ENCODE data around the gene LURAP1L. TPM values are rescaled to one million over a fixed set of nuclear protein-coding genes. Genes with fewer than 3 reads are reported as not detected.

Gene LURAP1L
- total RNA-seq, 1 experiment from 2014 or later = 59.2 TPM

GRCh38 chr9:12753931-12754330 is 20.9 kb upstream of the LURAP1L start:
- no peaks in the 10 kb centered on the region for H3K36me3 Mint-ChIP-seq (ENCODE audit: insufficient read depth, unreplicated experiment)
- CTCF ChIA-PET = interaction anchor here (1.3 to 2.3 kb wide), 2 partner anchors 21 to 31 kb away, joined by 3 to 9 read pairs; partner anchors contain the start of gene LURAP1L
- H3K4me1 Mint-ChIP-seq (ENCODE audit: insufficient read depth, unreplicated experiment) = no peaks in the 10 kb centered on the region
- H3K9me3 Mint-ChIP-seq (ENCODE audit: unreplicated experiment) = no peaks in the 10 kb centered on the region
- intact Hi-C loops (cut with micrococcal nuclease) = no loop called here
- TF ChIP-seq CTCF (IDR thresholded peaks at IDR 0.05; ENCODE audit: unreplicated experiment) = no peak
- no peaks in the 10 kb centered on the region for H3K27me3 Mint-ChIP-seq (ENCODE audit: insufficient read depth, unreplicated experiment)
- H3K4me3 Mint-ChIP-seq (ENCODE audit: unreplicated experiment) = no peak overlapping the region
- no peak overlapping the region for H3K27ac Mint-ChIP-seq (ENCODE audit: low read depth, unreplicated experiment)
- POLR2A ChIA-PET = interaction anchor here (0.5 to 2.8 kb wide), 2 partner anchors 22 to 106 kb away, joined by 3 to 14 read pairs; partner anchors contain the start of gene LURAP1L
- no TSS peak for BruUV-seq (replicated peaks)
- DNase-seq (ENCODE audit: unreplicated experiment) = no peak

- BruUV-seq (replicated peaks) = no TSS peak
- intact Hi-C loops (cut with micrococcal nuclease) = no loop called here
- H3K27ac Mint-ChIP-seq (ENCODE audit: low read depth, unreplicated experiment) = peak overlapping the region; percentile 78
- H3K4me1 Mint-ChIP-seq (ENCODE audit: insufficient read depth, unreplicated experiment) = peaks cover 9% of the 10 kb centered on the region
- ChIA-PET CTCF (no interaction called here), POLR2A (interaction anchor here (0.6 to 1.4 kb wide), 4 partner anchors 11 to 1259 kb away, joined by 3 to 7 read pairs (median 4); no protein-coding TSS in a partner anchor)
- peaks cover 12% of the 10 kb centered on the region for H3K36me3 Mint-ChIP-seq (ENCODE audit: insufficient read depth, unreplicated experiment)
- DNase-seq (ENCODE audit: unreplicated experiment) = peak; percentile 44
- no peak overlapping the region for H3K4me3 Mint-ChIP-seq (ENCODE audit: unreplicated experiment)
- TF ChIP-seq CTCF (IDR thresholded peaks at IDR 0.05; ENCODE audit: unreplicated experiment) = no peak
- no peaks in the 10 kb centered on the region for H3K9me3 Mint-ChIP-seq (ENCODE audit: unreplicated experiment)
- no peaks in the 10 kb centered on the region for H3K27me3 Mint-ChIP-seq (ENCODE audit: insufficient read depth, unreplicated experiment)
These were observed 15.1 kb upstream of the LURAP1L start for GRCh38 chr9:12759761-12760160.

GRCh38 chr9:12760758-12761157 is 14.1 kb upstream of the LURAP1L start:
- intact Hi-C loops (cut with micrococcal nuclease) = no loop called here
- ChIA-PET CTCF (no interaction called here), POLR2A (interaction anchor here (1.4 kb wide), 1 partner anchor 12 kb away, joined by 7 read pairs; no protein-coding TSS in a partner anchor)
- Mint-ChIP-seq H3K27me3 (ENCODE audit: insufficient read depth, unreplicated experiment) (no peaks in the 10 kb centered on the region), H3K9me3 (ENCODE audit: unreplicated experiment) (no peaks in the 10 kb centered on the region), H3K4me3 (ENCODE audit: unreplicated experiment) (no peak overlapping the region), H3K27ac (ENCODE audit: low read depth, unreplicated experiment) (no peak overlapping the region), H3K4me1 (ENCODE audit: insufficient read depth, unreplicated experiment) (peaks cover 15% of the 10 kb centered on the region), H3K36me3 (ENCODE audit: insufficient read depth, unreplicated experiment) (peaks cover 12% of the 10 kb centered on the region)
- TF ChIP-seq CTCF (IDR thresholded peaks at IDR 0.05; ENCODE audit: unreplicated experiment) = no peak
- DNase-seq (ENCODE audit: unreplicated experiment) = no peak
- no TSS peak for BruUV-seq (replicated peaks)

GRCh38 chr9:12764150-12764549 is 10.7 kb upstream of the LURAP1L start:
- ChIA-PET CTCF (no interaction called here), POLR2A (interaction anchor here (1.2 to 2.4 kb wide), 2 partner anchors 9 to 12 kb away, joined by 3 to 11 read pairs; partner anchors contain the start of gene LURAP1L)
- BruUV-seq (replicated peaks) = no TSS peak
- intact Hi-C loops (cut with micrococcal nuclease) = no loop called here
- no peaks in the 10 kb centered on the region for H3K9me3 Mint-ChIP-seq (ENCODE audit: unreplicated experiment)
- H3K27me3 Mint-ChIP-seq (ENCODE audit: insufficient read depth, unreplicated experiment) = no peaks in the 10 kb centered on the region
- H3K27ac Mint-ChIP-seq (ENCODE audit: low read depth, unreplicated experiment) = no peak overlapping the region
- H3K4me1 Mint-ChIP-seq (ENCODE audit: insufficient read depth, unreplicated experiment) = peaks cover 15% of the 10 kb centered on the region
- H3K36me3 Mint-ChIP-seq (ENCODE audit: insufficient read depth, unreplicated experiment) = peaks cover 12% of the 10 kb centered on the region
- no peak overlapping the region for H3K4me3 Mint-ChIP-seq (ENCODE audit: unreplicated experiment)
- no peak for DNase-seq (ENCODE audit: unreplicated experiment)
- no peak for TF ChIP-seq CTCF (IDR thresholded peaks at IDR 0.05; ENCODE audit: unreplicated experiment)
